GM19324 (cell line): ENCODE results near the gene SLC24A3.

Experiments
- ATAC-seq: cut with Tn5 transposase; IDR thresholded peaks from one replicate; pipeline ENCODE4 v1.9.1; 2021; ENCODE audit warnings: mild to moderate bottlenecking, moderate library complexity; ENCODE audit not compliant: unreplicated experiment, low FRiP score

SLC24A3 gene

DNA sequence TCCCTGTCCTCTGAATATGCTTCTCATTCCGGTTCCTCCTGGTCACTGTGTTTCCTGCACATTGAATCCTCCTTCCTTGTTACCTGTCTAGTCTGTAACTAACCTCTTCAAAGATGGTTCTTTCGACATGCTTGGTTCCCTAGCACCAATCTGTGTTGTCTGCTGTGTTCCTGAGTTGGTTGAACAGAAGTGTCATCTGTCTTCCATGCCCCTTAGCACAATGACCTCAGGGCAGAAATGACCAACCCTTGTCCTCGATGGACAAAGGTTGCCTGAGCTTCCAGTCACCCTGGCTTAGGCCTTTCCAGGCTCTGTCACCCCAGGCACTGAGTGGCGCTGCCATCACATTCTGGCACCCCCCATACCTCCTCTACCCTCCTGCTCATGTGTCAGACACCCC is 278.8 kb downstream of the SLC24A3 start:
- no peak for ATAC-seq

DNA sequence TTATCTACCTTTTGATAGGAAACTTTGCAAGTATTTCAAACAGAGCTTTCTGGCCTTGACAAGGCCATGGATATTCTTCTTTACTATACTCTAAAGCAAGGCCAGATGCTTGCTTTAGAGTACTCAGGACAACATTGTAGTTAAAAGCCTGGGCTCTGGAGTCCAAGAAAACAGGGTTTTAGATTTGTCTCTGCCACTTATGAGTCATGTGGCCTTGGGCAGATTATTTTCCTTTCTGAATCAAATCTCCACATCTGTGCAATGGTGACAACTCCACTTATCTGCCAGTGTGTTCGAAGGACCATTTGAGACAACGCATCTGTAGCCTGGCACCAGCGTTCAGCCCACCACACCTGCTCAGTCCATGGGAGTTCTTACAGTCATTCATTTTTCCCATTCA is 279.7 kb downstream of the SLC24A3 start:
- no peak for ATAC-seq

DNA sequence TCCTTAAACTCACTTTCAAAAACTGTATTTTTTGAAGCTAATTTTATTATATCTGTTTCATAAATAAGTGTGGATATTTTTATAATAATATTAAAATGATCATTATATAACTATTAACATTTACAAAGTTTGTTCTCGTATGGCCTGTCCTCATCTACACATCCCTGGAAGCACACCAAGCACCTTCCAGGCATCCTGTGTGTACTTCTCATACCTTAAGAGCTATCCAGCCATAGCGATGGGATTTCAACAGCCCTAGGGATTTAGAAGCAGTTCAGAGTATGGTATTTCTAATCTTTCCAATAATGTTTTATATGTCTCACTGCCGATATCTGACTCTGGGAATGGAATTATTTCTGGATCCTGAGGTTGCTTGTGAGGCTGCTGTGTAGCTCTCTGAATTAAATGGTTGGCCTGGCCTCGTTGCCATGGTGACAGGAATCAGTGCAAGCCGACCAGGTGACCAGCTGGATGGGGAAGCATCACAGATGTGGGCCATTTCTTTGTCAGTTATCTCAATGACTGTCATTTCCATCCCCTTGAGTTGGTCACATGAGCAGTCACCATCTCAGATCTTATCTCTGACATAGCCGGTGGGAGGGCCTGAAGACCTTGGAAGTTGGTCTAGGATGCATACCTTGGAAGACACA is 280.4 kb downstream of the SLC24A3 start:
- no peak for ATAC-seq

DNA sequence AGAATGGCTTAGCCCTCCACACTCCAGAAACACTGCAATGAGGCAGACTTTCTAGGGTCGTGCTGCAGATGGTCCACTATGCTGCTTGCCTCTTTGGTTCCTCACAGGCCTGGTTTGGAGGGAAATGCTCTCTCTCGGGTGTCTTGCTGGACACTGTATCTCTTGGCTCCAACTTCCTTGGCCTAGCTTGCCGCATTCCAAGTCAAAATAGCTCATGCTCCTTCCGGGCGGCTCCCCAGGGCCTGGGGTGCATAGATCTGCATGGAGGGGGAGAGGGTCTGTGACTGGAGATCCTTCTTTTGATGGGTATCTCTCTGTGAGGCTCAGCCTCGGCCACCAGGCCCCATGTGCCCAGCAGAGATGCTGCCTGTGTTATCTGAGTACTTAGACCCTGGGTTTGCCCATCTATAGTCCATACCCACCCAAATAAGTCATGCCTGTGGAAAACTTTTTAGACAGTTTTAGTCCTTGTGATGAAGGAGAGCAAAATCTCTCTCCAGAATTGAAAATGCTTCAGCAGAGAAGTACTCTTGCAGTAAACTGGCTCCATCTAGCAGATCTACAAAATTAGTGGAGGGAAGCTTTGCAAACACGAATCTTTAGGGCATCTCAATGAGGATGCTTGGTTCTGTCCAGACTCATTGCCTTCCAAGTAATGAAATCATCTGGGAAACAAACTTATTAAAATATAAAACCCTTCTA is 281.5 kb downstream of the SLC24A3 start:
- ATAC-seq, result no peak

DNA sequence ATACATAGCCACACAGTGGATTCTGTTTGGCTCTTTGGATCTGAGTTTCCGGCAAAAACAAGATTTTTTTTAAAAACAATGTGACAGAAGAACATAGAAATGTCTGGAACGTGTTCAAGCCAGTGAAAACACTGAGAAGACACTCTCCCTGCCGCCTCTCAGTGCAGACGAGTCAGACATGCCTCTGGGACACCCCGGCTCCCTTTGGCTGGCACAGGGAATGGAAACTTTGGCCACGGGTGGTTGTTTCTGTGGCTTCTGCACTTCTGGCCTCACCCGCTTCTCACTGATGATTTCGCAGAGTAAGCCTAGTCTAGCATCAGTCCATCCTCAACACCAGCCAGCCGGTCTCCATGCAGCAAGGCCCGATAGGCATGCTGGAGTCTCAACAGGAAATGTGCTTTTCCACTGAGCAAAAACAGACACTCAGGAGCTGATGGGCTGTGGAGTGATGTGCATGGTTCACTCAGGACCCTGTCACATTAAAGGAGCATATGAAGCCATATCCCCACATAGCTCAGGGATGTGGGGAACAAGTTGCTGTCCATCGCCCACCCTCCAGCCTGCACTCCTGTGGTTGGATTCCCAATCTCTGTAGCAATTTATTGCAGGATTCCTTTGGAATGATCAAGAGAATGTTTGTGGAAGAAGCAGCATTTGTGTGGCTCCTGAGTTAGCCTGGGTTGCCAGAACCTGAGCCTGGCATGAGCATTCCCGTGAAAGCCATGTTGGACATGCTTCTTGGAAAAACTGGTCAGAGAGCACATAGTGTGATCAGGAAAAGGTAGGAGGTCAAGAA is 283.7 kb downstream of the SLC24A3 start:
- ATAC-seq, result no peak

GRCh38 chr20:19497064-19497463 is 284.6 kb downstream of the SLC24A3 start:
- ATAC-seq, result no peak

DNA sequence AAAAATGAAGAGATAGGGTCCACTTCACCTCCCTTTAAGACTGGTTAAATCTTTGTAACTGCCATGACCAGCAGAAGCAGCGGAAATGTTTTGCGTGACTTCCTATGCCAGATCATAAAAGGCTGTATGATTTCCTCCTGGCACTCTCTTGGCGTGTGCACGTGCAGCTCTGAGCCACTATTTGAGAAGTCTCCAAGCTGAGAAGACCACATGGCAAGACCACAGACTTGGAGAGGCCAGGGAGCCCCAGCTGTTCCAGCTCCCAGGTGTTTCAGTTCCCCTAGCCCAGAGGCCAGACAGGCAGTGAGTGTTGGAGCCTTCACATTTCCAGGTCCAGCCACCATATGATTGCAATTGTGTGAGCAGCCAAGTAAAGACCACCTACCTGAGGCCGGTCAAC is 286.3 kb downstream of the SLC24A3 start:
- ATAC-seq, result no peak

DNA sequence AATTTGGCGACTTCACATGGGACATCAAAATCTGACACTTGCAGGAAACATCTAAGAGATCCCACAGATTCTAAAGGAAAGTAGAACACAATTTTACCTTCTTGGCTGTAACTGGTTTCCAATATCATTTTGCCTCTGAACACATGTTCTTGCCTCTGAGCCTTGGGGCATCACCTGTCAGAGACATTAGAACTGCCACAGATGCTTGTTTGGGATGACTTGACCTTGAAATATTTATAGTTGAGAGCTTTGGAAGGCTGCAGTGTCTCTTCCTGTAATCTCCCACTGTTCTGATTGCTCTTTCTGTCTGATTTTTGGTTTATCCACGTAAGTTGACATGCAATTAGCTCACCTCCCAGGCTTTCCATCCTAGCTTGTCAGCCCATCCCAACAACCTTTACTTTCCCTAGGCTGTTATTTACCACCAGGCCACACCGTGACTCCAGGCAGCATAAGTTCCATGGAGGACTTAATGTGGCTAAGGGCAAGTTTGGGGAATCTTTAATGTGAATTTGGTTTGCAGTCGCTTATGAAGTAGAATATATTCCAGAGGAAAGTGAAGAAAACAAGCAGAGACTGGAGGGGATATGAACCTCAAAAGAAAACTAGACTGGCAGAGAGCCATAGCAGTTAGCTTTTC is 289.2 kb downstream of the SLC24A3 start:
- no peak for ATAC-seq

DNA sequence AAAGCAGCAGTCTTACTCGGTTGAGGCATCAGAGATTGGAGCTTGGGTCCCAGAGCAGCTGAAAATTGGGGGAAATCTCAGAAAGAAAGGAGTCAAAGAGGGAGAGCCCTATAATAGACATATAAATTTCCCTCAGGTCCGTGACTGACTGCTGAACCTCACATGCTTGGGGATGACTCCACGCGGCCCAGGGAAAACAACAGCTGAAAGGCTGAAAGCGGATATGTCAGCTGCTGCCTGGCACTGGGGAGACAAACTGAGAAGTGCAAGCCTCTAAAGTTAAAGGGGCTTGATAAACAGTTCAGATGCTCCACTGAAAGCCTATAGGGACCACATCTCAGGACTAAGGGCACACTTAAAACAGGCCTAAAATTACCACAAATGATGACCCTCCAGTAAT is 289.7 kb downstream of the SLC24A3 start:
- ATAC-seq, result no peak

- ATAC-seq, result no peak
These were observed 291.8 kb downstream of the SLC24A3 start for GRCh38 chr20:19504251-19504650.

GRCh38 chr20:19506021-19506420 is 293.6 kb downstream of the SLC24A3 start:
- no peak for ATAC-seq

- no peak for ATAC-seq
These were observed 296.0 kb downstream of the SLC24A3 start for GRCh38 chr20:19508449-19508848.

DNA sequence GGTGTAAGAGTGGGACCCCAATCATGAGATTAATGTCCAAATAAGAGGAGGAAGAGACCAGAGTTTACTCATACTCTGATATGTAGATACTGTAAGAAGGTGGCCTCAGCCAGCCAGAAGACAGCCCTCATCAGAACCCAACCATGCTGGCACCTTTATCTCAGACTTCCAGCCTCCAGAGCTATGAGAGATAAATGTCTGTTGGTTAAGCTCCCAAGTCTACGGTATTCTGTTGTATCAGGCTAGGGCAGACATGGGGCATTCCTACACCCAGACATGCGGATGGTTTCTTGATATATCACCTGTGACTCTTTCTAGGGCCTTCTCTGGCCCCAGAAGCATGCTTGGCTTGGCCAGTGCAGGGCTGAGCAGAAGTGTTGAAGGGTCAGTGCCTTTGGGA is 298.2 kb downstream of the SLC24A3 start:
- no peak for ATAC-seq

GRCh38 chr20:19511931-19512330 is 299.5 kb downstream of the SLC24A3 start:
- no peak for ATAC-seq

- no peak for ATAC-seq
These were observed 300.6 kb downstream of the SLC24A3 start for GRCh38 chr20:19512886-19513677.

- no peak for ATAC-seq
These were observed 302.6 kb downstream of the SLC24A3 start for GRCh38 chr20:19515074-19515473.

DNA sequence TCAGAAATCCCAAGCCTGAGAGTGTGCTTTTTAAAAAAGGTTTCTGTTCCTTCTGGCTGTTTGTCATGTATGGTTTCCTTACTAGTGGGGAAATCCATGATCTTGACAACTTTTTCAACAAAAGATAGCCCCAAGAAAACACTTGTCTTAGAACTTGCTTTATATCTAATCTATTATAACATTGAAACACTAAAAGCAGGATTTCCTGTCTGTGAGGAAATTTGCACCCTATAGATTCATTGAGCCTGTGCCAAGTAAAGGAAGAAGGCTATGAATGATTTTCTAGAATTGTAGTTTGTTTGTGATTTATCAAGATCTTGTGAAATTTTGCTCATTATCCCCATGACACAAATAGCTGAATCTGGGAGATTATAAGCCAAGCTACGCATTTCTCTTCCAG is 307.0 kb downstream of the SLC24A3 start:
- no peak for ATAC-seq

- ATAC-seq, result no peak
These were observed 307.8 kb downstream of the SLC24A3 start for GRCh38 chr20:19520261-19520660.

- no peak for ATAC-seq
These were observed 309.8 kb downstream of the SLC24A3 start for GRCh38 chr20:19522071-19522801.
